Measurements from ENCODE around the gene OR51B2. TPM values are rescaled to one million over a fixed set of nuclear protein-coding genes. Genes with fewer than 3 reads are reported as not detected.

The OR51B2 gene
- total and polyA plus RNA-seq, 2 of the 13 experiments (the other 11 are each of a cell fraction or from before 2014, with no cell fraction given): not detected

DNA sequence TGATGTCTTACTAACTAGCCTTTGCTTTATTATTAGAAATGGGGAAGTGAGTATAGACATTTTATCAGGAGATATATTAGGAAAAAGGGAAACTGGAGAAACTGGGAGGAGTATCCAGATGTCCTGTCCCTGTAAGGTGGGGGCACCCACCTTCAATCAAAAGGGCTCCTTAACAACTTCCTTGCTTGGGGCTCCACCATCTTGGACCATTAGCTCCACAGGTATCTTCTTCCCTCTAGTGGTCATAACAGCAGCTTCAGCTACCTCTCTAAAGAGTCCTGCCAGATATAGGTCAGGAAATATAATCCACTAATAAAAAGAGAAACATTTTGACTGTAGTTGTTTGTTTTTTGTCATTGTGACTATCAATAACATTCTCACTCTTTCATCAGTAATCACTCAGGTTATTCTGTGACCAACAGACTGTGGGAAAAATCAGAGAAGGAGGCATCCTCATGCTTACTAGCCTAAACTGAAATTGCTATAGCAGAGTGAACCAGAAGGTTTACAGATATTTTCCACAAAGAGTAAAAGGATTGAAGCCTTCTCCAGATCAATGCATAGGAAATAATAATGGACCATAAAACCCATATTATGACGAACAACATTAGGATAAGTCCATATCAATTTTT is 32.8 kb downstream of the OR51B2 start:
- no peak overlapping the region for H3K4me2 ChIP-seq (ENCODE audit: low read depth, low read length)
- H4K20me1 ChIP-seq (ENCODE audit: insufficient read depth, low read length): no peaks in the 10 kb centered on the region
- no peak for FAIRE-seq
- peak; percentile 7 for DNase-seq (ENCODE audit: low spot score)
- 0% methylated on average over 1 of the region's 1 CpG for WGBS (ENCODE audit: low lambda C conversion rate)
- no peak overlapping the region for H3K4me3 ChIP-seq (replicated peaks in 1 of 3; ENCODE audit: insufficient read depth in 1 of 3, low read depth in 2 of 3, low read length in 3 of 3)
- TF ChIP-seq ZNF660 (CRISPR knock-in tag; IDR thresholded peaks at IDR 0.05; ENCODE audit: borderline replicate concordance, low read depth) (no peak), STAG1 (CRISPR knock-in tag; IDR thresholded peaks at IDR 0.05) (peak; percentile 32; the same call in 1 of the 2 replicates), SMC3 (IDR thresholded peaks at IDR 0.05; ENCODE audit: low read length) (peak; percentile 3; the same call in 1 of the 2 replicates)
- TF ChIP-seq, protein P1, sequence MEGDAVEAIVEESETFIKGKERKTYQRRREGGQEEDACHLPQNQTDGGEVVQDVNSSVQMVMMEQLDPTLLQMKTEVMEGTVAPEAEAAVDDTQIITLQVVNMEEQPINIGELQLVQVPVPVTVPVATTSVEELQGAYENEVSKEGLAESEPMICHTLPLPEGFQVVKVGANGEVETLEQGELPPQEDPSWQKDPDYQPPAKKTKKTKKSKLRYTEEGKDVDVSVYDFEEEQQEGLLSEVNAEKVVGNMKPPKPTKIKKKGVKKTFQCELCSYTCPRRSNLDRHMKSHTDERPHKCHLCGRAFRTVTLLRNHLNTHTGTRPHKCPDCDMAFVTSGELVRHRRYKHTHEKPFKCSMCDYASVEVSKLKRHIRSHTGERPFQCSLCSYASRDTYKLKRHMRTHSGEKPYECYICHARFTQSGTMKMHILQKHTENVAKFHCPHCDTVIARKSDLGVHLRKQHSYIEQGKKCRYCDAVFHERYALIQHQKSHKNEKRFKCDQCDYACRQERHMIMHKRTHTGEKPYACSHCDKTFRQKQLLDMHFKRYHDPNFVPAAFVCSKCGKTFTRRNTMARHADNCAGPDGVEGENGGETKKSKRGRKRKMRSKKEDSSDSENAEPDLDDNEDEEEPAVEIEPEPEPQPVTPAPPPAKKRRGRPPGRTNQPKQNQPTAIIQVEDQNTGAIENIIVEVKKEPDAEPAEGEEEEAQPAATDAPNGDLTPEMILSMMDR (CRISPR knock-in tag; IDR thresholded peaks at IDR 0.05): peak; percentile 31
- ATAC-seq: peak; percentile 71
- no peaks in the 10 kb centered on the region for H3K36me3 ChIP-seq (replicated peaks in 1 of 2; ENCODE audit: control insufficient read depth in 1 of 2, insufficient read depth in 2 of 2, low read length in 2 of 2)
- H3K27me3 ChIP-seq (ENCODE audit: control insufficient read depth in 1 of 2, insufficient read depth in 2 of 2, low read length in 2 of 2): no peaks in the 10 kb centered on the region
- no peaks in the 10 kb centered on the region for H3K4me1 ChIP-seq (ENCODE audit: insufficient read depth, low read length)
- H3K27ac ChIP-seq (ENCODE audit: extremely low read length, insufficient read depth, low read length): no peak overlapping the region
- intact Hi-C loops (cut with micrococcal nuclease; ENCODE audit: unreplicated experiment) (loop anchor here (1.0 kb wide), 1 partner anchor 86 kb away; no protein-coding TSS in a partner anchor), in situ Hi-C loops (cut with HindIII; ENCODE audit: extremely low pct_ligation_motif_present, low pct_unique_long_range_greater_than_20kb) (no loop called here)
- no peak overlapping the region for H3K9ac ChIP-seq (ENCODE audit: insufficient read depth, low read depth, low read length)
- ChIA-PET POLR2A (no interaction called here), CTCF (ENCODE audit: low intra/inter-chr PET ratio, low total read pairs) (interaction anchor here (1.9 kb wide), 1 partner anchor 167 kb away, joined by 6 read pairs; no protein-coding TSS in a partner anchor)
- no TSS peak for BruUV-seq (replicated peaks)
- H2AFZ ChIP-seq (ENCODE audit: low read length): no peak overlapping the region
- H3K9me3 ChIP-seq (ENCODE audit: low read length): no peaks in the 10 kb centered on the region
- no peaks in the 10 kb centered on the region for H3K79me2 ChIP-seq (ENCODE audit: insufficient read depth, low read length)

DNA sequence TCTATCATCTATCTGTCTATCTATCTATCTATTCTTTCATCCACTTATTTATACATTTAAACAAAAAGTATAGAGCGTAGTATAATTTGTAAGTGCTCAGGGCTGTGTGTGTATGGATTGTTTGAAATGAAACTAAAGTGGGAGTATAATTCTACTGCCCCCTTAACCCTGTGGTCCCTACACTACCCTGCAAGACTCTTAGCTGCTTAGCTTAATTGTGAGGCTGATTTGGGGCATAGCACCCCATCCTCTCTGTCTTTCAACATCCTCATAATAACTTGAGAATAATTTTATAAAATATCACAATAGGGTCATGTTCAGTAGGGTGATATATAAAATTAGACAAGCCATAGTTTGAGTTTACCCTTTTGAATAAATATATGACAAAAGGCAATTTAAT is 34.0 kb downstream of the OR51B2 start:
- in situ Hi-C loops (cut with HindIII; ENCODE audit: extremely low pct_ligation_motif_present, low pct_unique_long_range_greater_than_20kb) (no loop called here), intact Hi-C loops (cut with micrococcal nuclease; ENCODE audit: unreplicated experiment) (no loop called here)
- no peak for FAIRE-seq
- no peaks in the 10 kb centered on the region for H3K36me3 ChIP-seq (replicated peaks in 1 of 2; ENCODE audit: control insufficient read depth in 1 of 2, insufficient read depth in 2 of 2, low read length in 2 of 2)
- ATAC-seq: no peak
- 41% methylated on average over 1 of the region's 1 CpG for whole genome bisulfite sequencing (ENCODE audit: low lambda C conversion rate)
- ChIA-PET POLR2A (no interaction called here), CTCF (ENCODE audit: low intra/inter-chr PET ratio, low total read pairs) (interaction anchor here (1.9 kb wide), 1 partner anchor 165 kb away, joined by 6 read pairs; no protein-coding TSS in a partner anchor)
- H3K9me3 ChIP-seq (ENCODE audit: low read length): no peaks in the 10 kb centered on the region
- H3K4me1 ChIP-seq (ENCODE audit: insufficient read depth, low read length): no peaks in the 10 kb centered on the region
- no peaks in the 10 kb centered on the region for H4K20me1 ChIP-seq (ENCODE audit: insufficient read depth, low read length)
- no peak overlapping the region for H3K27ac ChIP-seq (ENCODE audit: extremely low read length, insufficient read depth, low read length)
- no TSS peak for BruUV-seq (replicated peaks)
- DNase-seq (ENCODE audit: low spot score): no peak
- no peak overlapping the region for H3K9ac ChIP-seq (ENCODE audit: insufficient read depth, low read depth, low read length)
- no peak overlapping the region for H2AFZ ChIP-seq (ENCODE audit: low read length)
- no peaks in the 10 kb centered on the region for H3K79me2 ChIP-seq (ENCODE audit: insufficient read depth, low read length)
- H3K27me3 ChIP-seq (ENCODE audit: control insufficient read depth in 1 of 2, insufficient read depth in 2 of 2, low read length in 2 of 2): no peaks in the 10 kb centered on the region
- H3K4me2 ChIP-seq (ENCODE audit: low read depth, low read length): no peak overlapping the region
- no peak overlapping the region for H3K4me3 ChIP-seq (replicated peaks in 1 of 3; ENCODE audit: insufficient read depth in 1 of 3, low read depth in 2 of 3, low read length in 3 of 3)
- TF ChIP-seq TBX2 (CRISPR knock-in tag; IDR thresholded peaks at IDR 0.05; ENCODE audit: borderline replicate concordance): no peak
- TF ChIP-seq ZNF121 (CRISPR knock-in tag; IDR thresholded peaks at IDR 0.05): no peak
- TF ChIP-seq NR1H2 (CRISPR knock-in tag; IDR thresholded peaks at IDR 0.05; ENCODE audit: borderline replicate concordance, low read depth): no peak
- TF ChIP-seq, protein P2, sequence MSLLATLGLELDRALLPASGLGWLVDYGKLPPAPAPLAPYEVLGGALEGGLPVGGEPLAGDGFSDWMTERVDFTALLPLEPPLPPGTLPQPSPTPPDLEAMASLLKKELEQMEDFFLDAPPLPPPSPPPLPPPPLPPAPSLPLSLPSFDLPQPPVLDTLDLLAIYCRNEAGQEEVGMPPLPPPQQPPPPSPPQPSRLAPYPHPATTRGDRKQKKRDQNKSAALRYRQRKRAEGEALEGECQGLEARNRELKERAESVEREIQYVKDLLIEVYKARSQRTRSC (CRISPR knock-in tag; IDR thresholded peaks at IDR 0.05; ENCODE audit: low read depth): no peak
- TF ChIP-seq, protein P3, sequence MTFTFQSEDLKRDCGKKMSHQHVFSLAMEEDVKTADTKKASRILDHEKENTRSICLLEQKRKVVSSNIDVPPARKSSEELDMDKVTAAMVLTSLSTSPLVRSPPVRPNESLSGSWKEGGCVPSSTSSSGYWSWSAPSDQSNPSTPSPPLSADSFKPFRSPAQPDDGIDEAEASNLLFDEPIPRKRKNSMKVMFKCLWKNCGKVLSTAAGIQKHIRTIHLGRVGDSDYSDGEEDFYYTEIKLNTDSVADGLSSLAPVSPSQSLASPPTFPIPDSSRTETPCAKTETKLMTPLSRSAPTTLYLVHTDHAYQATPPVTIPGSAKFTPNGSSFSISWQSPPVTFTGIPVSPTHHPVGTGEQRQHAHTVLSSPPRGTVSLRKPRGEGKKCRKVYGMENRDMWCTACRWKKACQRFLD (CRISPR knock-in tag; IDR thresholded peaks at IDR 0.05; ENCODE audit: borderline replicate concordance): no peak
- no peak for TF ChIP-seq ZMYM4 (CRISPR knock-in tag; IDR thresholded peaks at IDR 0.05)
- no peak for TF ChIP-seq AHR (CRISPR knock-in tag; IDR thresholded peaks at IDR 0.05)

Data from HepG2 (cell line).